GM18511 (cell line): ENCODE measurements around the gene IFT81.
"Not testable (repeated sequence)": the region's sequence is repeated elsewhere in the genome, so short reads cannot be mapped to it uniquely, and the experiment has no call there.

Experiments
- ATAC-seq: cut with Tn5 transposase; IDR thresholded peaks from one replicate; pipeline ENCODE4 v1.9.1; 2021; ENCODE audit warnings: mild to moderate bottlenecking, moderate library complexity; ENCODE audit not compliant: unreplicated experiment

The IFT81 gene

DNA sequence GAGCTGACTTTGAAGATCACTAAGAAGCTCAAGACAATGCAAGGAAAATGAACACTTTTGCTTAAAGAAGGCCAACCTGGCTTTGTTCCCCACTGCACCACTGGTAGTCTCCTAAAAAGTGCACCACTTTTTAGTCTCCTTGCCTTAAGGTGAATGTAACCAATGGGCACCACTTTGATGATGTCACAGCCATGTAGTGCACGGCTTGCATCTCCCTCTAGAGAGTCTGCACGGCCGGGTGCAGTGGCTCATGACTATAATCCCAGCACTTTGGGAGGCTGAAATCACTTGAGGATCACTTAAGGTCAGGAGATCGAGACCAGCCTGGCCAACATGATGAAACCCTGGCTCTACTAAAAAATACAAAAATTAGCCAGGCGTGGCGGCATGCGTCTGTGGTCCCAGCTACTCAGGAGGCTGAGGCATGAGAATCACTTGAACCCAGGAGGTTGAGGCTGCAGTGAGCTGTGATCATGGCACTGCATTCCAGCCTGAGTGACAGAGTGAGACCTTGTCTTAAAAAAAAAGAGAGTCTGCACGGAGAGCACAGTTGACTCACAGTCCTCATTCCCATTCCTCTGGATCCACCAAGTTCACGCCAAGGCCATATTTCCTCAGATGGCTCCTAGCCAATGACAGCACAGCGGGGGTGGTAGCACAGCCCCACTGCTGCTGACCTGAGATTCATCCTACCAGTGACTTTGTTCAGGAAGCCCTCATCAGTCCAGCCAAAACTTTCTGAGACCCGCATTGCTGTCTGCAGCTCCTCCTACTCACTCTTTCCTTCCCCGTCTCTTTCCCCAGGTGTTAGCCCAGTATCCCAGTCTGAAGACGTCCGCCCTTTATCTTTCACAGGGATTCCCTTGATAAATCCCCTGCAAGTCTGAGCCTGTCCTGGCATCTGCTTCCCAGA, 16.5 kb upstream of the IFT81 start:
- ATAC-seq = no peak

GRCh38 chr12:110108309-110109036, 15.7 kb upstream of the IFT81 start:
- no peak for ATAC-seq

- ATAC-seq = no peak
Measured at GRCh38 chr12:110109037-110109836, 14.9 kb upstream of the IFT81 start.

DNA sequence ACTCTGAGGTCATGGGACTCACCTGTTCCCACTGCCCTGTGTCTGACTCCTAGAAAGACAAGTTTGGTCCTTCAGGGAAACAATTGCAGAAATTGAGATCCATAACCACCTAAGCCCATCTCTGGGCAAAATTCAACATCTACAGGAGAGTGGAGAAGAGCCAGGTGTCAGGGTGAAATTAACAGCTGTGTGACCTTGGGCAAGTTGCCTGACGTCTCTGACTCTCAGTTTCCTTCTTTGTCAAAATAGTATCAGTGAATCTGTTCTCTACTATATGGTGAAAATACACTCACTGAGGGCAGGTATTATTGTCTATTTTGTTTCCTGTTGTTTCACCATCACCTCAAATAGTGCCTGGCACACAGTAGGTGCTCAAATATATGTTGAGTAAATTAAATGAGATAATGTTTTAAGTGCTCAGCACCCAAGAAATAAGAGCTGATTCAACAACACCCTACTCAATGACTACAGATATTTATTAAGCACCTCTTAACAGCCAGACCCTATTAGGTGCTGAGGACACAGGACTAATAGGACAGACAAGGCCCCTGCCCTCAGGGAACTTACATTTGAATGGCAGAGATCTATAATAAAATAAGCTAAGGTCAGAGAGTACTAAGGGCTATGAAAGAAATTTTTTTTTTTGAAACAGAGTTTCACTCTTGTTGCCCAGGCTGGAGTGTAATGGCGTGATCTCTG, 14.2 kb upstream of the IFT81 start:
- ATAC-seq = no peak

- ATAC-seq = no peak
Measured at GRCh38 chr12:110111476-110112334, 12.5 kb upstream of the IFT81 start.

GRCh38 chr12:110112335-110112660, 11.9 kb upstream of the IFT81 start:
- ATAC-seq = no peak

DNA sequence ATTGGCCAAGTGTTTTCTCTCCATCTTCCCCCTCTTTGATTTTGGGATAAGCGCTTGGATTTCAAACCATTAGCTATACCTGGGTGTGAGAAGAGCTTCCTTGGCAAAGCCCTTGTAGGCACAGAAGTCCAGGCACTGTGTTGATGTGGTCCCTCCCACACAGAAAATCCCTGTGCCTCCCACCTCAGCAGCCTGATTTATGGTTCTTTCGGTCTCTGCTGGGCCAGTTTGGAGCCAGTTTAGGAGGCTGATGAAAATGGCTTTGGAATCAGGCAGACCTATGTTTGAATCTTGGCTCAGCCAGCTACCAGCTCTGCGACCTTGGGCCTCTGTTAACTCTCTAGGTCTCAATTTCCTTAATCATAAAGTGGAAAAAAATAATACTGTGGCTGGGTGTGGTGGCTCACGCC, 9.6 kb upstream of the IFT81 start:
- ATAC-seq = no peak

DNA sequence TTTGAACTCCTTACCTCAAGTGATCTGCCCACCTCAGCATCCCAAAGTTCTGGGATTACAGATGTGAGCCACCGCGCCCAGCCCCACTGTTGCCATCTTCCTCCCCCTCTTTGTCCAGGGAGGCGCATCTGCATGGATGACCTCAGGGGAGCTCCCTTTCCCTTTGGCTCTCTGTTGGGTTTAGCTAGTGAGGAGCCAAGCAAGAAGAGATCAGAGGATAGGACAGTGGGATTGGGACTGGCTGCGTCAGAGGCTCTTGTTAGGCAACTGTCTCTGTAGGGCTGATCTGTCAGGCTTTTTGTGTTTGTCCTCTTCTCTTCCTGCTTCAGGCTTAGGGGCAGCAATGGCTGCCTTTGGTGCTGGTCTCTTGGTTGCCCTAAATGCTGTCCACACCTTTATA, 8.5 kb upstream of the IFT81 start:
- no peak for ATAC-seq

- no peak for ATAC-seq
Measured at GRCh38 chr12:110116623-110117022, 7.5 kb upstream of the IFT81 start.

DNA sequence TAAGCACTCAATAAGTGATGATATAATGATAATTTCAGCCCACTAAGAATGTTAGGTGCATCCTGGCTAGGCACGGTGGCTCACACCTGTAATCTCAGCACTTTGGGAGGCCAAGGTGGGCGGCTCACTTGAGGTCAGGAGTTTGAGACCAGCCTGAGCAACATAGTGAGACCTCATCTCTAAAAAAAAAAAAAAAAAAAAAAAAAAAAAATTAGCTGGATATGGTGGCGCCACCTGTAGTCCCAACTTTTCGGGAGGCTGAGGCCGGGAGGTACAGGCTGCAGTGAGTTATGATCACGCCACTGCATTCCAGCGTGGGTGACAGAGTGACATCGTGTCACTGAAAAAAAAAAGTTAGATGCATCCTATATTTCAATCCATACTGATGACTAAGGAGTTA, 6.9 kb upstream of the IFT81 start:
- not testable (repeated sequence) for ATAC-seq

DNA sequence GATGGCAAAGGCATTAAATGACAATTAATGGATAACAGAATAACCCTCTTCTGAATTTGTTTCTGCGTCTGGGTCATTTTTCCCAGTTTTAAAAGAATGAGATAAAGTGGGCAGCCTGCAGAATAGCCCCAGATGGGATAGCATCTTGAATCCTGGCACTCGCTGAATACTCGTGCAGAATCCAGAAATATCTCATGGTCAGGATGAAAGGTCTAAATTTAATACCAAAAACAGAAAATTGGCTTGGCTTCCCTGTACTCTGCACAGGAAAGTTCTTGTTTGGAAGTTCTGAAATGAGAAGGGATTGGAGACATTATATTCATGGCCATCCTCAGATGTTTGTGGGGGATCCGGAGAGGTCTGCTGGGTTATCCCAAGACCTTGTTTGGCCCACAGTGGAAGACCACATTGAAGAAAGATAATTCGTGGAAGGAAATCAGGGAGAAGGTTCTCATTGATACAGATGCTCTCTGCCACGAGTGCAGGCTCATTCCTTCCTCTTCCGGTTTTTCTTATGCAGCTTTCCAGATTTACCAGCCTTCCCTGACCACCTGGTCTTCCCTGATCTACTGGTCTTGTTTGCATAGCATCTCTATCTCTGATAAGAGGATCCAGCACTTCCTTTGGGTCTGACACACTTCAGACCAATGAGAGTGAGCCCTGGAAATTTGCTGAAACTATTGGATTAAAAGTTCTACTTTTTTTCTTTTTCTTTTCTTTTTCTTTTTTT, 6.0 kb upstream of the IFT81 start:
- ATAC-seq = no peak

DNA sequence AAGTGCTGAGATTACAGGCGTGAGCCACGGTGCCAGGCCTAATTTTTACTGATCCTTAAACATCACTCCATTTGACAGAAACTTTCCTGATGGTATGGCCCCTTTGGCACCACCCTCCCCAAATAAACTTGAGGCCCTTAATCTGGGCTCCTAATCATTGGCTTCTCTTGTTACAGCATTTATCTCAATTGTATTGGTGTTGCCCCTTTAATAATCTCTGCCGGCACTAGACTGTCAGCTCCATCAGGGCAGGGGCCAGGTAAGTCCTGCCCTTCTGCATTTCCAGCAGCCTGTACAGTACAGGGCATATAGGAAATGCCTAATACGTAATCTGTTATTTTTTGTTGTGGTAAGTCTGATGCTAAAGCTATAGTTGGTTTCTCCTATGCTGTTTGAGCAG, 1.2 kb upstream of the IFT81 start:
- no peak for ATAC-seq

GRCh38 chr12:110123919-110124268, 263 bp upstream of the IFT81 start:
- no peak for ATAC-seq

- no peak for ATAC-seq
Measured at GRCh38 chr12:110126557-110126956, 2.4 kb downstream of the IFT81 start.

DNA sequence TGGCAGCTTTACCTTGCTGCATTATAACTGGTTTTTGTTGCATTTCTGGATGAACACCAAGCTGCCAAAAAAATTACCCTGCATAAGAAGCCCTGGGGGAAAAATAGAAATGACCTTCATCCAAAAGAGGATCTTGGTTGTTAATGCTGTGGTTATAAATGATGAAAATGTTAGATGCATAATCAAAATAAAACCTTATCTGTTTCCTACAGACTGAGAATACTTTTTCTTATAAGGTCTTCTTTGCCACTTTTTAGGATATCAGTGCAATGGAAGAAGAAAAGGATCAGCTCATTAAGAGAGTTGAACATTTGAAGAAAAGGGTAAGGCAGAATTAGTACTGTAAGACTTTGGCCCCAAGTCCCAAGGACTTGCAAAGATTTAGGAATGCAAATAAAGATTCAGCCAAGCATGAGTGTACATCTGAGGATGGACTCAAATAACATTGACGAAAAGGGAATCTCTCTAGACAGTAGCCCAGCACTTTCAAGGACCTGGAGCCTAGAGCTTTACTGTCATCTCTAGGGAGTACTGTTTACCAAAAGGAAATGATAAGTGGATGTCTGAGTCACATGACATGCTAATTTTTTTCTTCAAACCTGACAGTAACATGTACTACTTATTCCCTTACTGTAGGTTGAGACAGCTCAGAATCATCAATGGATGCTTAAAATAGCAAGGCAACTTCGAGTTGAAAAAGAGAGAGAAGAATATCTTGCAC, 10.7 kb downstream of the IFT81 start:
- no peak for ATAC-seq

- ATAC-seq = no peak
Measured at GRCh38 chr12:110135806-110136205, 11.6 kb downstream of the IFT81 start.

GRCh38 chr12:110137786-110138185, 13.6 kb downstream of the IFT81 start:
- no peak for ATAC-seq

- ATAC-seq = no peak
Measured at GRCh38 chr12:110141389-110141788, 17.2 kb downstream of the IFT81 start.

- ATAC-seq = no peak
Measured at GRCh38 chr12:110146986-110147385, 22.8 kb downstream of the IFT81 start.
